ENCODE data around the gene IGFALS. TPM values are rescaled to one million over a fixed set of nuclear protein-coding genes. Genes with fewer than 3 reads are reported as not detected.
"Not testable (repeated sequence)": the region's sequence is repeated elsewhere in the genome, so short reads cannot be mapped to it uniquely, and the experiment has no call there.

IGFALS gene
- total RNA-seq, 2 experiments from 2014 or later, result not detected

DNA sequence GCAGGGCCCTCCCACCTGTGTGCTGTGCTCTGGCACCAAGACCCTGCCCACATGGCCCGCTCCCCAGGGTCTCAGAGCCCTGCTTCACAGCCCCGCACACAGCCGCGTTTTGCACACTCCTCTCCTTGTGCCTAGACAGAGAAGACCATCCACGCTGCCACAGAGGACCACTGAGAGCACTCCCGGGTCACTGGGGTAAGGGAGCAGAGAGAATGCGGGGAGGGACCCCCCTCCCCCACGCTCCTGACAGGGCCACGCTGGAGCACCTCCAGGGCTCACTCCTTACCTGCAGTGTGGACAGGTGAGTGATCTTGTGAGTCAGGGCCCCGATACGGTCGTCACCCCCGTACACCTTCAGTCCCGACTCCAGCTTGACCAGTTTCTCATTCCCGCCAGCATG, 26.1 kb upstream of the IGFALS start:
- ChIA-PET CTCF (no interaction called here), POLR2A (no interaction called here)

DNA sequence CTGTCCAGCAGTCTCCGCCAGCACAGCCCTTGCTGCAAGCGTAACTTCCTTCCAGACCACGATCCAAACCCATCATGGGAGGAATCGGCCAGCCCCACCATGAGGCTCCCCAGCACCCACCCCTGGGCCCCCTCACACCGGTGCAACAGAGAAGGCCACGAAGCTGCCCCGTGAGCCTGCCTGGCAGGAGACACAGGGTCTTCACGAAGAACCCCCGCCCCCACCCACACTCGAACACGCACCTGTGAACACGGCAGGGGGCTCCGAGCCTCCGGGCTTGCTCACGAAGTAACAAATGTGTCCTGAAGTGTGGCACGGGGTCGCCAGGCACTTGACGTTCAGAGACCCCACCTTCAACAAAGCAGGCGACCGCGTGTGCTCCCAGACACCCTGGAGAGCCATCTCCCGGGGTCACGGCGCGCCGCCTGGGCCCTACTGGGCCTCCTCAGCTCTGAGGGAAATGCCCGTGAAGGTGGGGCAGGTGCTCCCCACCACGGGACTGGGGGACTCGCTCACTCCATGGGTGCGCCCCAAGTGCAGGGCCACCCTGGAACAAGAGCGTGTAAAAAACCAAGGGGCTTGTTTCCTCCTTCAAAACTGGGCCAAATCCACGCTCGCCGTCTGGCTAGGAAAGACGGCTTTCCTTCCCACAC, 25.5 kb upstream of the IGFALS start:
- ChIA-PET POLR2A (no interaction called here), CTCF (no interaction called here)

DNA sequence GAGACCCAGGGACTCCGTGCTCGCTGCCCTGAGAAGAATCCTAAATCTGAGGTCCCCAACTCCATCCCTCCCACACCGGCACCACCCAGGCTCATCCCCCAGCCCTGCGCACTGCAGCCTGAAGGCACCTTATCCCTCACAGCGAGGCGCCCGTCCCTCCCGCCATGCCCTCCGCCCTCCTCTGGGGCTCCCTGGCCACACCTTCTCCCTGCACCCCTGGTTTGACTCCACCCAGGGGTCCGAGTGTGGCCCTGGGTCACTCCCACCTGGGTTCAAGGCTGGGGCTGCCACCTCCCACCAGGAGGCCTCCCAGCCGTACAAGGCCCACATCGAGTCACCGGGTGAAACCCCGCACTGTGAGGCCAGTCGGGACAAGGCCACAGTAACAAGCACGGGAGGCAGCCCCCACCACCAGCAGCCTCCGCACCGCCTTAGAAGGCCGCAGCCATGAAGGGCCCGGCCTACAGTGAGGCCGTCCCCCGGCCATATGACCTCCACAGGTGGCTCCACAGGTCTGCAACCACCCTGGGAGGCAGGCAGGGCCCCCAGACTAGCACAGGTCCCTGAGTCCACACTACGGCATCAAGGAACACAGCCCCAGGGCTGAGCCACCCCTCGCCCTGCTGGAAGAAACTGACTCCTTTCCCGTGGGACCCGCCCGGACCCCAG, 24.8 kb upstream of the IGFALS start:
- ChIA-PET CTCF (no interaction called here), POLR2A (no interaction called here)

DNA sequence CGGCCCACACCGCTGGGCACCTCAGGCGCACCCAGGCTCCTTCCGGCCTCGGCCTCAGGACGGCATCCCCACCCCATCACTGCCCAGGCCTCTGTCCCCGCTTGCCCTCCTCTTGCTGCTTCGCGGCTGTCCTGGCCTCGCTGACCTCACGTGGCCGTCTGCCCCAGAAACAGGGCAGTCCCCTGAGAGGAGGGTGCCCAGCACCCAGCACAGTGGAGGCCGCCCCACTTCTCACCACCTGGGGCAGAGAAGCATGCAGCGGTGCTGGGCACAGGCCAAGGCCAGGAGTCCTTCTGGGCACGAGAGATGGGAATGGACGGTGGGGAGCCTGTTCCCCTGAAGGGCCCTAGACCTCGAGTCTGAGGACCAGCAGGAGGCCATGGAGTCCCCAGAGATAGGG, 24.2 kb upstream of the IGFALS start:
- POLR2A ChIA-PET, result no interaction called here
- CTCF ChIA-PET, result interaction anchor here (1.7 kb wide), 1 partner anchor 10 kb away, joined by 4 read pairs; the partner anchor contains the start of gene FAHD1

- ChIA-PET POLR2A (no interaction called here), CTCF (interaction anchor here (1.7 kb wide), 1 partner anchor 10 kb away, joined by 4 read pairs; the partner anchor contains the start of gene FAHD1)
These were observed 23.7 kb upstream of the IGFALS start for GRCh38 chr16:1817276-1817589.

DNA sequence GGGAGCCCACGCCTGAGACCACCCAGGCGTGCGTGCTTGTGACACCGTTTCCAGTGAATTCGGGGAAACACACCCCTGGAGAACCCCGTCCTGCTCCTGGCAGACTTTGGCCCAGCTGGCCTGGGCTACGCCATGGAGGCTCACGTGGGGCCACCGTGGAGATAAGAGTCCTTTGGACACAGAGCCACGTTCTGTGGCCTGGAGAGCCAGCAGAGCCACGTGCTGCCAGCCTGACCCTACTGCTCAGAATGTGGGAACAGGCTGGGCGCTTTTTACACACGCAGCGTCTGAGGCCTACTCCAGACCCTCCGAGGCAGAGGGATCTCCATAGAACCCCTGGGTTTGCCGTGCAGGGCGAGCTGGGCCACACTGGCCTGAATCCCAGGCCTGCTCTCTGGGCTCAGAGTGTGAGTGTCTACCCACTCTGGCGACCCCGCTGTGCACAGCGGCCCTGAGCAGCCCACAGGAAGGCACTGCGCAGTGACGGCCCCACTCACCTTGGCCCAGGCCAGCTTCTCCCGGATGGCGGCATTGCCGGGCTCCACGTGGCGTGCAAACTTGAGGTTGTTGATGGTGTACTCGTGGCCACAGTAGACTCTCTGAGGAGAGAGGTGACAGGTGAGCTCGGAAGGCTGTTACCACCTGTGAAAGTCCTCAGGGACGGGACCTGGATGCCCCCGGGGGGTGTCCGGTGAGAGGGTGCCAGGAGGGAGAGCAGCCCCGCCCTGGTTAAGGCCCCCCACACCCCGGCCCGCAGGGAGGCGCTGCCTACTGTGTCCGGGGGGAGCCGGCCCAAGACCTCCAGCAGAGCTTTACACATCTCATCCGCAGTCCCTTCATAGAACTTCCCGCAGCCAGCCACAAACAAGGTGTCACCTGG, 23.1 kb upstream of the IGFALS start:
- ChIA-PET CTCF (interaction anchor here (1.7 kb wide), 1 partner anchor 11 kb away, joined by 4 read pairs; the partner anchor contains the start of gene FAHD1), POLR2A (no interaction called here)

- CTCF ChIA-PET, result no interaction called here
- POLR2A ChIA-PET, result no interaction called here
These were observed 22.0 kb upstream of the IGFALS start for GRCh38 chr16:1815461-1815860.

GRCh38 chr16:1812732-1813163, 19.2 kb upstream of the IGFALS start:
- POLR2A ChIA-PET, result no interaction called here
- CTCF ChIA-PET, result no interaction called here

DNA sequence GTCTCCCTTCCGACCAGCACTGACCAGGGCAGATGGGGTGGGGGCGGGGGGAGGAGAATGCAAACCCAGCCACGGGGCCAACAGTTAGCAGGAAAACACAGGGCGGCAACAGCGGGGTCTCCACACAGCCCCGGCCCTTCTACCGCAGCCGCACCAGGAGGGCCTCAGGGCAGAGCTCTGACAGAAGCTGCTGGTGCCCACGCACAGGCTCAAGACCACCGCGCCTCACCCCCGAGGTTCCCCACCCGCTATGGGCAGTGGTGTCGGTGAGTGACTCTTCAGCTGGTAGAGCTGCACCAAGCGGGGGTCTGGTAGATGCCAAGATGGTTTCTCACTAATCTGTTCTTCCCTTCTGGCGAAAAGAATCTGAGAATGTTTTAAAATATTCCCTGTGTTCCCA, 17.0 kb upstream of the IGFALS start:
- CTCF ChIA-PET, result no interaction called here
- POLR2A ChIA-PET, result no interaction called here

- ChIA-PET CTCF (no interaction called here), POLR2A (no interaction called here)
These were observed 16.6 kb upstream of the IGFALS start for GRCh38 chr16:1810106-1810505.

DNA sequence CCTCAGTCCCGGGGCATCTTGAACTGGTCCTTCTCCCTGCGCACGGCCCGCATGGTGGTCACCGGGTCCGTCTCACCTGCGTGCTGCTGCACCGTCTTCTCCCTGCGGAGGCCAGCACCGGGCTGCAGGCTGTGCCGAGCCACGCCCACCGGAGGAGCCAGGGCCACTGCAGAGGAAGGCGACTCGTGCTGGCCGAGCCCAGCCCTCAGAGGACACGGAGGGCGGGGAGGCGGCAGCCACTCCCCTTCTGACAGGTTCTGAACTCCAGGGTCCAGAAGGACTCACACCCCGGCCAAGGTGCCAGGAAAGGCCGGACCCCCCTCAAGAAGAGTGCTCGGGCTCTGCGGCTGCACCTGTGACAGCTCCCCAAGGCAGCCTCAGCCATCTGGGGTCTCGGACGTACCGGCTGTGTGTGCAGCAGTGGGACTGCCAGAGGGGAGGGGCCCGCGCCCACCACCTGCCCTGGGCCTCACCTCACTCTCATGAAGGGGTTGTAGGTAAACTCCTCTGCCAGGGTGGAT, 15.8 kb upstream of the IGFALS start:
- ChIA-PET POLR2A (no interaction called here), CTCF (no interaction called here)

DNA sequence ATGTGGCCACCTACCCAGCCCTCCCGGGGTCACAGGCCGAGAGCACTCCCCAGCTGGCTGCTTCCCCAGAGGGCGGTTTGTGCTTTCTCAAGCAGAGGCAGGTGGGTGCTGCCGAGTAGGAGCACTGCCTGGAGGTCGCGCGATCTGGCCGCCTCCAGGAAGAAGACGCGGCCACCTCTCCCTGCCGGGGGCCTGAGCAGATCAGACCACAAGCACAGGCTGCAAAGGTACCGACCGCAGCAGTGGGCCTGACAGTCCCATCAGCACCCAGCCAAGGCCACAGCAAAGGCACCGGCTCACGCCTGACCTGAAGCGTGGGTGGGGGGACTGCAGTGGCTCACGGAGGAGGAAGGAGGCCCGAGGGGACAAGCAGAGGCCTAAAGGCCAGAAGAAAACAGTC, 15.2 kb upstream of the IGFALS start:
- CTCF ChIA-PET, result no interaction called here
- POLR2A ChIA-PET, result no interaction called here

DNA sequence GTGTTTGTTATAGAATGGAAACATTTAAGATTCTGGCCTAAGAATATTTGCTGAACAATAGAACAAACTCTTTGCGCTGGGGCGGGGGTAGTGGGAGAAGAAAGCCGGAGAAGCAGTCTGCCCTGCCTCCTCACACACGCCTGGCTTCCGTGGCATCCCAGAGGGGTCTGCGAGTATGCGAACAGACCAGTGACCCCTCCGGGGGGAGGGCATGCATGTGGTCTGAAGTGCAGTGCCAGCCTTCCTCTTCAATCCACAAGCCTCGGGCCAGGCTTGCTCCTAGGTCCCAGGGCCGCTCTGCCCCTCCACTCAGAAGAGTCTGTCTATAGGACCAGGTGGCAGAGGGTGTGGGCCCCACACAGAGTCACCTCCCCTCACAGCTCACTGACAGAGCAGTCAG, 14.1 kb upstream of the IGFALS start:
- ChIA-PET POLR2A (no interaction called here), CTCF (no interaction called here)

GRCh38 chr16:1800701-1801100, 7.2 kb upstream of the IGFALS start:
- CTCF ChIA-PET, result no interaction called here
- POLR2A ChIA-PET, result no interaction called here

DNA sequence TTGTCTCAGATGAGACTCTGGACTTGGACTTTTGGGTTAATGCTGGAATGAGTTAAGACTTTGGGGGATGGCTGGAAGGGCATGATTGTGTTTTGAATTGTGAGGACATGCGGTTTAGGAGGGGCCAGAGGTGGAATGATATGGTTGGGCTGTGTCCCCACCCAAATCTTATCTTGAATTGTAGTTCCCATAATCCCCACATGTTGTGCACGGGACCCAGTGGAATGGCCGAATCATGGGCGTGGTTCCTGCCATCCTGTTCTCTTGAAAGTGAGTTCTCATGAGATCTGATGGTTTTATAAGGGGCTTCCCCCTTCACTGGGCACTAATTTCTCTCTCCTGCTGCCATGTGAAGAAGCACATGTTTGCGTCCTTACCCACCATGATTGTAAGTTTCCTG, 5.8 kb upstream of the IGFALS start:
- POLR2A ChIA-PET, CTCF ChIA-PET: not testable (repeated sequence)

- ChIA-PET POLR2A (no interaction called here), CTCF (no interaction called here)
These were observed 1.6 kb upstream of the IGFALS start for GRCh38 chr16:1794908-1795666.

DNA sequence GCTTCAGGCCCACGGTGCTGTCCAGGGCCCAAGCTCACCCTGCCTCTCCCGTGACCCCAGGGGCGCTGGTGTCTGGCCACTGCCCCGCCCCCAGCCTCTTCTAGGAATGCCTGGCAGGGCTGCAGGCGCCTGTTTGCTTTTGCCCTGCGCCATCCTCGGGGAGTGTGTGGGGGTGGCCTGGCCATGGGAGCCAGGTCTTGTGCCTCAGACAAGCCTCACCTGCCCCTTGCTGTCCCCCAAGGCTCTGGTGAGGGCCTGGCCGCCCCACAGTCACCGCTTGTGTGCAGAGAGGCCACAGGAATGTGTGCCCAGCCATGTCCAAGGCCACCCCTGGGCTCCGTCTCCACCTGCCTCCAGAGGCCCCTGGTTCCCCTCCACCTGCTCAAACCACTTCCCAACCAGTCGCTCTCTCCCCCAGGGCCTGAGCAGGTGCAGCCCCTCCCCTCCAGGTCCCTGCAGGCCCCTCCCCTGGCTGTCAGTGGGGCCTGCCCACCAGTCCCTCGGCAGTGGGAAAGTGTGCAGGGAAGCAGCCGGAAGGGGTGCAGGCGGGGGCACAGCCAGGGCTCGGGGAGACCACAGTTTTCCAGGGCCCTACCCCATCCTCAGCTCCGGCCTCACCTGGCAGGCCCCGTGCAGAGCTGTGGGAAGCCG, 841 bp upstream of the IGFALS start:
- ChIA-PET CTCF (interaction anchor here (1.3 kb wide), 1 partner anchor 12 kb away, joined by 3 read pairs; the partner anchor contains the start of genes NUBP2 and SPSB3), POLR2A (no interaction called here)

- POLR2A ChIA-PET, result no interaction called here
These were observed 498 bp downstream of the IGFALS start for GRCh38 chr16:1792836-1793577.

More at GRCh38 chr16:1792836-1793577, 498 bp downstream of the IGFALS start:
- CTCF ChIA-PET, result interaction anchor here (0.9 to 1.3 kb wide), 2 partner anchors 9 to 10 kb away, joined by 3 read pairs; partner anchors contain the start of genes NUBP2 and SPSB3
